ENCODE measurements around the gene PTPRC. TPM values are rescaled to one million over a fixed set of nuclear protein-coding genes. Genes with fewer than 3 reads are reported as not detected.

Gene PTPRC
- total and polyA plus RNA-seq, 9 donors, result 1.9 to 17.5 (median 6.9) TPM

GRCh38 chr1:198637916-198638437 is 863 bp upstream of the PTPRC start:
- intact Hi-C loops (cut with DNase I), result no loop called here
- H3K27ac ChIP-seq, result no peak overlapping the region
- no peaks in the 10 kb centered on the region for H3K36me3 ChIP-seq
- no peaks in the 10 kb centered on the region for H3K27me3 ChIP-seq
- no peaks in the 10 kb centered on the region for H3K9me3 ChIP-seq
- no peak for TF ChIP-seq CTCF (IDR thresholded peaks at IDR 0.05)
- TF ChIP-seq EP300 (IDR thresholded peaks at IDR 0.05), result no peak
- no peak for TF ChIP-seq POLR2A (IDR thresholded peaks at IDR 0.05)
- DNase-seq, result no peak
- H3K4me1 ChIP-seq (ENCODE audit: insufficient read depth), result no peaks in the 10 kb centered on the region
- H3K4me3 ChIP-seq, result no peak overlapping the region
- 88 to 93% (median 91%) methylated on average over 1 of the region's 1 CpG for WGBS, 3 donors

GRCh38 chr1:198638441-198638840 is 399 bp upstream of the PTPRC start:
- 23 to 62% (median 34%) methylated on average over 1 of the region's 1 CpG for WGBS, 3 donors
- TF ChIP-seq EP300 (IDR thresholded peaks at IDR 0.05), result no peak
- no peak for TF ChIP-seq CTCF (IDR thresholded peaks at IDR 0.05)
- TF ChIP-seq POLR2A (IDR thresholded peaks at IDR 0.05), result no peak
- DNase-seq, result no peak
- intact Hi-C loops (cut with DNase I), result no loop called here
- Histone ChIP-seq H3K4me1 (ENCODE audit: insufficient read depth) (no peaks in the 10 kb centered on the region), H3K27me3 (no peaks in the 10 kb centered on the region), H3K4me3 (no peak overlapping the region), H3K36me3 (no peaks in the 10 kb centered on the region), H3K27ac (no peak overlapping the region), H3K9me3 (no peaks in the 10 kb centered on the region)

GRCh38 chr1:198639671-198640143 is 867 bp downstream of the PTPRC start:
- Histone ChIP-seq H3K9me3 (no peaks in the 10 kb centered on the region), H3K4me1 (ENCODE audit: insufficient read depth) (no peaks in the 10 kb centered on the region), H3K27ac (no peak overlapping the region), H3K27me3 (no peaks in the 10 kb centered on the region), H3K4me3 (peak overlapping the region; percentile 5), H3K36me3 (no peaks in the 10 kb centered on the region)
- intact Hi-C loops (cut with DNase I), result no loop called here
- 88 to 95% (median 92%) methylated on average over 1 of the region's 1 CpG for WGBS, 3 donors
- no peak for TF ChIP-seq EP300 (IDR thresholded peaks at IDR 0.05)
- no peak for DNase-seq

- WGBS, 3 donors, result 91 to 98% (median 92%) methylated on average over 2 of the region's 2 CpGs
- Histone ChIP-seq H3K9me3 (no peaks in the 10 kb centered on the region), H3K27ac (no peak overlapping the region), H3K27me3 (no peaks in the 10 kb centered on the region), H3K36me3 (no peaks in the 10 kb centered on the region), H3K4me1 (ENCODE audit: insufficient read depth) (no peaks in the 10 kb centered on the region), H3K4me3 (no peak overlapping the region)
- intact Hi-C loops (cut with DNase I), result no loop called here
- TF ChIP-seq EP300 (IDR thresholded peaks at IDR 0.05) (no peak), POLR2A (IDR thresholded peaks at IDR 0.05) (no peak), CTCF (IDR thresholded peaks at IDR 0.05) (no peak)
- no peak for DNase-seq
These were observed 1.3 kb downstream of the PTPRC start for GRCh38 chr1:198640174-198640573.

GRCh38 chr1:198641501-198641900 is 2.7 kb downstream of the PTPRC start:
- 63 to 77% (median 67%) methylated on average over 2 of the region's 2 CpGs for WGBS, 3 donors
- Histone ChIP-seq H3K27ac (no peak overlapping the region), H3K9me3 (no peaks in the 10 kb centered on the region), H3K4me3 (no peak overlapping the region), H3K4me1 (ENCODE audit: insufficient read depth) (no peaks in the 10 kb centered on the region), H3K27me3 (no peaks in the 10 kb centered on the region), H3K36me3 (no peaks in the 10 kb centered on the region)
- DNase-seq, result no peak
- TF ChIP-seq POLR2A (IDR thresholded peaks at IDR 0.05), result no peak
- no peak for TF ChIP-seq CTCF (IDR thresholded peaks at IDR 0.05)
- TF ChIP-seq EP300 (IDR thresholded peaks at IDR 0.05), result no peak
- intact Hi-C loops (cut with DNase I), result no loop called here

All from ovary (tissue), 9 donors.